Measurements from ENCODE around the gene MAP9.
"Not testable (repeated sequence)": the region's sequence is repeated elsewhere in the genome, so short reads cannot be mapped to it uniquely, and the experiment has no call there.

Gene MAP9

DNA sequence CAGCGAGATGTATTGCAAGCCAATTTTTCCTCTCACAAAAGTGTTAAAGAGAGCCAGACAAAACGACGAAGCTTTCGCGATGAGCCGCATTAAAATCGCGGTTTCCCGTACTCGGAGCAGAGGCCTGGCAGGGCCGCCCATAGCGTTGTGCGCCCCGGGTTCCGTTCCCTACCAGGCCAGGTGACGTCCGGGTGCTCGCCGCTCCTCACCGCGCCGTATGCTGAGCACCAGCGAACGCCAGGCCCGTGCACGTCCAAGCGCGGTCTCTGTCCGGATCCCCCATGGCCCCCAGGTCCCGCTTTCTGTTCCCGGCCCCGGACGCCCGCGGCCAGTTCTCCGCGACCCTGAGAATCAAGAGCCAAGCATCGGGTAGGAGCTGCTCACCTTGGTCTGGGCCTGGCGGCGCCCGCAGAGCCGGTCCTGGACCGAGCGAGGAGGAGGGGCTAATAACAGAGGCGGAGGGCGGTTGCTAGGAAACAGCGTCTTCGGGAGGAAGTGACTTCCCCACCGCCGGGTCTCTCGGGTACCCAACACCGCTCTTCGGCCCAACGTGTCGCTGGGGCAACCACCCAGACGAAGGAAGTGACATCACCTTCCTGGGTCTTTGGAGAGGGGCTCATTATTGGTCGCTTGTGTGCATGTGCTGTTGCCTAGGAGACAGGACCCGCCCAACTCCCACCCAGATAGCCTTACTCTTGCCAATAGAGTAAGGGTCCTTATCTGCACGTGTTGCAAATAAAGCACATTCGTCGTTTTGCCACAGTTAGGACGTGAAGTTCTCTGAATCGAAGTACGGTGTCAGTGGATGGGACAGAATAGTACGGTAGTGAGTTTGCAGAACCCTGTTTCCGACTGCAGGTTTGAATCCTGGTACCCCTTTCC is at the start of gene MAP9:
MAP9 (minus strand) TSS at position 579 of the 882 bp plus-strand sequence. CDS start 1,115 bp downstream, outside the sequence.
- no peaks in the 10 kb centered on the region for H3K27me3 ChIP-seq (ENCODE audit: control insufficient read depth, insufficient read depth, low read length)
- no peaks in the 10 kb centered on the region for H3K9me3 ChIP-seq (ENCODE audit: control insufficient read depth, low read length)
- H3K9ac ChIP-seq, result no peak within 1 kb of the TSS
- H3K36me3 ChIP-seq (ENCODE audit: control insufficient read depth, insufficient read depth, low read length), result no peaks in the 10 kb centered on the region
- H3K4me2 ChIP-seq (ENCODE audit: low read length), result peak within 1 kb of the TSS; percentile 63
- peak within 1 kb of the TSS; percentile 70 for H3K27ac ChIP-seq
- H3K4me3 ChIP-seq (ENCODE audit: low read depth, low read length), result peak within 1 kb of the TSS; percentile 69
- H2AFZ ChIP-seq, result peak within 1 kb of the TSS; percentile 91
- TF ChIP-seq, protein P1, sequence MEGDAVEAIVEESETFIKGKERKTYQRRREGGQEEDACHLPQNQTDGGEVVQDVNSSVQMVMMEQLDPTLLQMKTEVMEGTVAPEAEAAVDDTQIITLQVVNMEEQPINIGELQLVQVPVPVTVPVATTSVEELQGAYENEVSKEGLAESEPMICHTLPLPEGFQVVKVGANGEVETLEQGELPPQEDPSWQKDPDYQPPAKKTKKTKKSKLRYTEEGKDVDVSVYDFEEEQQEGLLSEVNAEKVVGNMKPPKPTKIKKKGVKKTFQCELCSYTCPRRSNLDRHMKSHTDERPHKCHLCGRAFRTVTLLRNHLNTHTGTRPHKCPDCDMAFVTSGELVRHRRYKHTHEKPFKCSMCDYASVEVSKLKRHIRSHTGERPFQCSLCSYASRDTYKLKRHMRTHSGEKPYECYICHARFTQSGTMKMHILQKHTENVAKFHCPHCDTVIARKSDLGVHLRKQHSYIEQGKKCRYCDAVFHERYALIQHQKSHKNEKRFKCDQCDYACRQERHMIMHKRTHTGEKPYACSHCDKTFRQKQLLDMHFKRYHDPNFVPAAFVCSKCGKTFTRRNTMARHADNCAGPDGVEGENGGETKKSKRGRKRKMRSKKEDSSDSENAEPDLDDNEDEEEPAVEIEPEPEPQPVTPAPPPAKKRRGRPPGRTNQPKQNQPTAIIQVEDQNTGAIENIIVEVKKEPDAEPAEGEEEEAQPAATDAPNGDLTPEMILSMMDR (IDR thresholded peaks at IDR 0.05), result no peak
- H3K79me2 ChIP-seq, result no peaks in the 10 kb centered on the region
- no peaks in the 10 kb centered on the region for H3K4me1 ChIP-seq

DNA sequence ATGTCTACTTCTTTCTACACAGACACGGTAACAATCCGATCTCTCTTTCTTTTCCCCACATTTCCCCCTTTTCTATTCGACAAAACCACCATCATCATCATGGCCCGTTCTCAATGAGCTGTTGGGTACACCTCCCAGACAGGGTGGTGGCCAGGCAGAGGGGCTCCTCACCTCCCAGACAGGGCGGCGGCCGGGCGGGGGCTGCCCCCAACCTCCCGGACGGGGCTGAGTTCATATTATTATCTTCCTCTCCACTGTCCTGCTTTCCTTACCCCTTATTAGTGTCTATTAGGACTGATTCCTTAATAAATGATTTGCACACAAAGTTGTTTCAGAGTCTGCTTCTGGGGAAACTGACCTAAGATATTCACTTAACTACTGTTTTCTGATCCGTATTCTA is 48.0 kb upstream of the MAP9 start:
- H2AFZ ChIP-seq; H3K79me2 ChIP-seq; H3K27me3 ChIP-seq (ENCODE audit: control insufficient read depth, insufficient read depth, low read length); H3K4me2 ChIP-seq (ENCODE audit: low read length); H3K27ac ChIP-seq; H3K4me3 ChIP-seq (ENCODE audit: low read depth, low read length); H3K36me3 ChIP-seq (ENCODE audit: control insufficient read depth, insufficient read depth, low read length); H3K4me1 ChIP-seq; H3K9me3 ChIP-seq (ENCODE audit: control insufficient read depth, low read length); H3K9ac ChIP-seq: not testable (repeated sequence)

DNA sequence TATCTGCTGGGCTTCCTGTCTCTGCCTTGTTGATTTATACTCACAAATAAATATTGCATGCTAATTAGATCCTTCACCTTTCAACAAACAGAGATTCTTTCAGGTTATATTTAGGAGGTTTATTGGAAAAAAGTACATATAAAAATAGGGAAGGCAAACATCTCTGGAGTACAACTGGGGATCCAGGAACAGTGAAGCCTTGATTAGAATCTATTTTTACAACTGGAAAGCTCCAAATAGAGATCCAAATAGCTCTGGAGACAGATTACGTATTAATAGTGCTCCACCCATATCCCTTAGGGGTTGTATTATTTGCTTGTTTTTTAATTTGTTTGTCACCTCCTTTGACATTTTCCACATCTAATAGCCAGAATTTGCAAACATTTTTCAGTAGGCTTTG is 46.9 kb upstream of the MAP9 start:
- Histone ChIP-seq H3K4me2 (ENCODE audit: low read length) (no peak overlapping the region), H2AFZ (no peak overlapping the region), H3K27me3 (ENCODE audit: control insufficient read depth, insufficient read depth, low read length) (no peaks in the 10 kb centered on the region), H3K36me3 (ENCODE audit: control insufficient read depth, insufficient read depth, low read length) (no peaks in the 10 kb centered on the region), H3K9ac (no peak overlapping the region), H3K27ac (no peak overlapping the region), H3K4me3 (ENCODE audit: low read depth, low read length) (no peak overlapping the region), H3K9me3 (ENCODE audit: control insufficient read depth, low read length) (no peaks in the 10 kb centered on the region), H3K4me1 (no peaks in the 10 kb centered on the region), H3K79me2 (no peaks in the 10 kb centered on the region)
- TF ChIP-seq, protein P1 (IDR thresholded peaks at IDR 0.05), result no peak

DNA sequence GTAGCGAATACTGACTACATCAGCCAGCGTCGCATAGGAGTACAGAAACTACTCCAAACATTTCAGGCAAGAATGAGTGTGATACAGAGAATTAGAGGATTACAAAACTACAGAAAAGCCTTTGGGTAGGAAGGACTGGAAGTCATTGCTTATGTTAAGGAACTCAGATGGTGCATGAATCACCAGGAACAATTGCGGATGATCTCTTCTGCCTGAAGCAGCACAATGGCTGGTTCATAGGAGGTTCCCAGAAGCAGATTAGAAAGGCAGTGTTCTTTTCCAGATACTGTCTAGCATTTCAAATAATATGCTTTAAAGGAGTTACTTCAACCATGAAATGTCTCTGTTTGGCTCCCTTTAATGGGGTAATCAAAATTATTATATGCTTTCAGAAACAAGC is 42.5 kb upstream of the MAP9 start:
- no peak overlapping the region for H3K4me2 ChIP-seq (ENCODE audit: low read length)
- no peak overlapping the region for H2AFZ ChIP-seq
- H3K27ac ChIP-seq, result no peak overlapping the region
- no peaks in the 10 kb centered on the region for H3K36me3 ChIP-seq (ENCODE audit: control insufficient read depth, insufficient read depth, low read length)
- no peaks in the 10 kb centered on the region for H3K27me3 ChIP-seq (ENCODE audit: control insufficient read depth, insufficient read depth, low read length)
- no peaks in the 10 kb centered on the region for H3K79me2 ChIP-seq
- H3K4me3 ChIP-seq (ENCODE audit: low read depth, low read length), result no peak overlapping the region
- H3K9ac ChIP-seq, result no peak overlapping the region
- no peaks in the 10 kb centered on the region for H3K4me1 ChIP-seq
- no peaks in the 10 kb centered on the region for H3K9me3 ChIP-seq (ENCODE audit: control insufficient read depth, low read length)
- TF ChIP-seq, protein P1 (IDR thresholded peaks at IDR 0.05), result no peak

DNA sequence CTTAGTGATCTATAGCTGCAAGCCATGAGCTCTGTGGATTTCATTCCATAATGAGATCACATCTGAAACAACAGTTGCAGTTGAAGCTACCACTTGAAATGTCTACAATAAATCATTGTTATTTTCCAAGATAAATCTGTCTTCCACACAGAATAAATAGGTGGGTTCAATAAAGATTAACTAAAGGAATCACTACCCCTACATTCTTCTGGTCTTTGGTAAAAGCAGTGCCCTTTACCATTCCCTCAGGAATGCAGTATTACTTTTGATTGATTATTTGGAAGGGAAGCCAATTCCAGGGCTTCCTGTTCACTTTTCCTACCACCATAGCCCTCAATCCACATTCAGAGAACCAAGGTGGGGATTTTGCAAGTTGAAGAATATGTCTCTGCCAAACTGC is 38.9 kb upstream of the MAP9 start:
- no peak overlapping the region for H3K27ac ChIP-seq
- H3K4me1 ChIP-seq, result no peaks in the 10 kb centered on the region
- TF ChIP-seq, protein P1 (IDR thresholded peaks at IDR 0.05), result no peak

More for the DNA sequence above, 38.9 kb upstream of the MAP9 start:
- H3K4me3 ChIP-seq (ENCODE audit: low read depth, low read length), result no peak overlapping the region
- H3K9me3 ChIP-seq (ENCODE audit: control insufficient read depth, low read length), result no peaks in the 10 kb centered on the region
- H3K4me2 ChIP-seq (ENCODE audit: low read length), result no peak overlapping the region
- H3K36me3 ChIP-seq (ENCODE audit: control insufficient read depth, insufficient read depth, low read length), result no peaks in the 10 kb centered on the region
- H3K9ac ChIP-seq, result no peak overlapping the region
- no peaks in the 10 kb centered on the region for H3K79me2 ChIP-seq
- H3K27me3 ChIP-seq (ENCODE audit: control insufficient read depth, insufficient read depth, low read length), result no peaks in the 10 kb centered on the region
- H2AFZ ChIP-seq, result no peak overlapping the region

All from parathyroid adenoma (tissue), 2 donors.